Esophagus squamous epithelium (tissue), 5 donors: ENCODE measurements around the gene CUBN. TPM values are rescaled to one million over a fixed set of nuclear protein-coding genes. Genes with fewer than 3 reads are reported as not detected.

Source experiments
- DNase-seq: peaks from one replicate; lab custom pipeline; 2025; lab: John Stamatoyannopoulos, UW
- H3K27ac ChIP-seq, 4 donors: fragments of 200-600 bp; sonication (generic); one replicate each; pipeline ENCODE4 v1.5.1; 2016 to 2019; ENCODE audit warnings: mild to moderate bottlenecking in 1 of 4
- H3K27me3 ChIP-seq, 4 donors: fragments of 200-600 bp; sonication (generic); 1 replicate in 3 of 4; 2 replicates in 1 of 4; pipeline versions ENCODE4 v1.5.1 to v1.6.0; 2017 to 2021; ENCODE audit warnings: antibody characterized with exemption in 1 of 4
- H3K36me3 ChIP-seq, 3 donors: fragments of 200-600 bp; sonication (generic); one replicate each; pipeline ENCODE4 v1.5.1; 2016 to 2019
- H3K4me1 ChIP-seq, 3 donors: fragments of 200-600 bp; sonication (generic); one replicate each; pipeline ENCODE4 v1.5.1; 2017 to 2019
- H3K4me3 ChIP-seq, 4 donors: fragments of 200-600 bp; sonication (generic); 1 replicate in 3 of 4; 2 replicates in 1 of 4; pipeline ENCODE4 v1.5.1; 2016 to 2019; ENCODE audit warnings: mild to moderate bottlenecking in 2 of 4, moderate library complexity in 1 of 4
- H3K9me3 ChIP-seq, 3 donors: fragments of 200-600 bp; sonication (generic); one replicate each; pipeline ENCODE4 v1.5.1; 2016 to 2019
- CTCF ChIP-seq, 6 experiments: fragments of 450-650 bp in 4 of 6; fragments of 200-600 bp in 2 of 6; sonication (generic) in 2 of 6; IDR thresholded peaks; one replicate each; pipeline ENCODE4 v1.5.1; 2016 to 2019; ENCODE audit warnings: antibody characterized with exemption in 6 of 6, mild to moderate bottlenecking in 4 of 6, moderate library complexity in 4 of 6
- POLR2A ChIP-seq, 4 donors: fragments of 450-650 bp; IDR thresholded peaks; one replicate each; pipeline ENCODE4 v1.6.1; 2017; ENCODE audit warnings: antibody characterized with exemption in 4 of 4, mild to moderate bottlenecking in 4 of 4, moderate library complexity in 3 of 4
- WGBS, 2 donors: methylation state at CpG; one replicate each; pipeline ENCODE4 v1.1.5; 2018; 5-methylcytosine and 5-hydroxymethylcytosine counted together
- intact Hi-C: fragments of 100-400 bp; cut with DNase I; formaldehyde crosslinking; loops from one replicate; pipeline ENCODE4 v1.15.0; 2022
- total RNA-seq, 4 donors: library from RNA; depleted of rRNA; stranded (reverse); fragments of >200 nt; gene quantifications; one replicate each; pipeline ENCODE4 v1.1.0, GENCODE V29; 2016
- donor health status: DM: yes; HTN: yes; CAD: no.

The CUBN gene
- total RNA-seq, 4 donors from 2014 or later = 0.15 to 0.83 (median 0.51) TPM

DNA sequence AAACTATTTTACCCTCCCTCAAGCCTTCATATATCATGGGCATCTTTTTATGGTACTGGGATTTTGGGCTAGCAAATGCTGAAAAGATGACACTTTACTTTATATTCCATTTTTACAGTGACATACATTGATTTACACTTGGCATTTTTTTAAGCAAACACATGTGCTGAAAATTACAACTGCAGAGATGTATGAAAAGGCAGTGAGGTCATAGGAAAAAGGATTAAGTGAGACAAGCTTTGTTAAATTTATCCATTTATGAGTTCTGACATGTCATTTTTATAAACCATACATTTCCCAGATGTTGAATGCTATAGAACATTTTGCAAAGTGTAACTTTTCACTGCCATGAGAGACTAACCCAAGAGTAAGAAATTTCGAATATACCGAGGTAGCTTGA is 243.6 kb downstream of the CUBN start:
- Histone ChIP-seq H3K27ac (no peak overlapping the region), H3K27me3 (no peaks in the 10 kb centered on the region), H3K9me3 (no peaks in the 10 kb centered on the region), H3K4me3 (no peak overlapping the region), H3K36me3 (no peaks in the 10 kb centered on the region), H3K4me1 (no peaks in the 10 kb centered on the region)
- intact Hi-C loops = no loop called here
- no peak for DNase-seq
- TF ChIP-seq CTCF (IDR thresholded peaks at IDR 0.05) (no peak), POLR2A (IDR thresholded peaks at IDR 0.05) (no peak)
- 39 to 66% methylated on average over 2 of the region's 2 CpGs for WGBS, 2 donors

DNA sequence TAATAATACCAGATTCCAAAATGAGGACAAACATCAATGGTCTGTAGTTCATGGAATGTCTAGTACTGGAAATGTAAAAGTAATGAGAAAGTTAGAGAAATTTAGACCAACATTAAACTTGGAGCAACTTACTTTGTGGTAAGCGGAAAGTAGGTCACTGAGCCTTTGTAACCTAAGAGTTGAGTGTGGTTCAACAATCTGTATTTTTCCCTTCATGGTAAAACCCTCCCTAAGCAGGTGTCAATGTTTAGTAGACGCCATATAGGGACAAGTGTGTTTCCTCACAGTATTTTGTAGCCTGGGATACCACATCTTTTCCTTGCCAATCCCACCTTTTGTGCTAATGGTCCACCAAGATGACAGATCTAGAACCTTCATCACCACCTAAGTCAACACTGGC is 245.1 kb downstream of the CUBN start:
- no peak overlapping the region for H3K27ac ChIP-seq
- H3K36me3 ChIP-seq = no peaks in the 10 kb centered on the region
- intact Hi-C loops = no loop called here
- no peak for DNase-seq
- H3K27me3 ChIP-seq = no peaks in the 10 kb centered on the region
- 82 to 96% methylated on average over 2 of the region's 2 CpGs for WGBS, 2 donors
- no peak overlapping the region for H3K4me3 ChIP-seq
- no peaks in the 10 kb centered on the region for H3K9me3 ChIP-seq
- no peaks in the 10 kb centered on the region for H3K4me1 ChIP-seq
- TF ChIP-seq CTCF (IDR thresholded peaks at IDR 0.05) (no peak), POLR2A (IDR thresholded peaks at IDR 0.05) (no peak)

DNA sequence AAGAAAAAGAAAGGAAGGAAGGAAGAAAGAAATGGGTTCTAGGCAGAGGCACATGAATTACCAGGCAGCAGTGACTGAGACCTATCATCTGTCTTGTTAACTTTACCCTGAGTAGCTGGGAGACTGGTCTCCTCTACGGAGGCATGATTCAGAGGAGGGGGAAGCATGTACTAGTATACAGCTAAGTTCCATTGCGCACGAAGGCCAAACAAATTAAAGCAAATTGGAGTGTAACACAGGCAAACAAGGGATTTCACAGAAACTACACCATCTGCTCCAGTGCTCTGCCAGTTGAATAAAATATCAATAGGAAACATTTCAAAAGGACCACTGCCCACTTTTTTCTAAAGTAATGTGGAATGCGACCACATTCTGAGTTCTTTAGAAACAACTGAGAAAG is 246.5 kb downstream of the CUBN start:
- Histone ChIP-seq H3K27ac (no peak overlapping the region), H3K36me3 (no peaks in the 10 kb centered on the region), H3K4me3 (no peak overlapping the region), H3K27me3 (no peaks in the 10 kb centered on the region), H3K9me3 (no peaks in the 10 kb centered on the region), H3K4me1 (no peaks in the 10 kb centered on the region)
- intact Hi-C loops = no loop called here
- DNase-seq = no peak
- TF ChIP-seq CTCF (IDR thresholded peaks at IDR 0.05) (no peak), POLR2A (IDR thresholded peaks at IDR 0.05) (no peak)
- WGBS, 2 donors = 72 to 74% methylated on average over 4 of the region's 4 CpGs

DNA sequence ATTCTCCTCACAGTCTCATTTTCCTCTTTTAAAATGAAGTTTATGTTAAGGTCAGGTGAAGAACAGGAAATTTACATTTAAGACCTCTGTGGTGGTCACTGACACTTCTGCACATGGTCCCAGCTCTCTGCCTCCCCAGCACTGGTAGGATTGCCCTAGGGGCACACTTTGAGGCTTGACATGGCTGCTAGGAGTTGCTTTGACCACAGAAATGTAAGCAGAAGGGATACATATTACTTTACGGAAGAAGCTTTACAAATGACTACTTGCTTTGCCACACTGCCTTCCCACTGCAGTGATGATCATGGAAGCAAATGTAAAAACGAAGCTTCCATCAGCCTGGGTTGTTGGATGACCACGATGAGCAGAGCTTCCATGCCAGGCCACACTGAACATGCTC is 259.3 kb downstream of the CUBN start:
- intact Hi-C loops = no loop called here
- Histone ChIP-seq H3K27me3 (no peaks in the 10 kb centered on the region), H3K4me1 (no peaks in the 10 kb centered on the region), H3K27ac (no peak overlapping the region), H3K9me3 (no peaks in the 10 kb centered on the region), H3K36me3 (no peaks in the 10 kb centered on the region), H3K4me3 (no peak overlapping the region)
- no peak for DNase-seq
- 74 to 78% methylated on average over 3 of the region's 3 CpGs for WGBS, 2 donors
- TF ChIP-seq CTCF (IDR thresholded peaks at IDR 0.05) (no peak), POLR2A (IDR thresholded peaks at IDR 0.05) (no peak)

- no peak for DNase-seq
- no peaks in the 10 kb centered on the region for H3K36me3 ChIP-seq
- no peaks in the 10 kb centered on the region for H3K27me3 ChIP-seq
- no peak overlapping the region for H3K4me3 ChIP-seq
- TF ChIP-seq POLR2A (IDR thresholded peaks at IDR 0.05) (no peak), CTCF (IDR thresholded peaks at IDR 0.05) (no peak)
- 50 to 52% methylated on average over 4 of the region's 4 CpGs for WGBS, 2 donors
- intact Hi-C loops = no loop called here
- no peak overlapping the region for H3K27ac ChIP-seq
- no peaks in the 10 kb centered on the region for H3K9me3 ChIP-seq
- no peaks in the 10 kb centered on the region for H3K4me1 ChIP-seq
Measured at GRCh38 chr10:16867990-16868389, 261.6 kb downstream of the CUBN start.
